HFFc6 (cell line): ENCODE measurements around the gene CDH23. TPM values are rescaled to one million over a fixed set of nuclear protein-coding genes. Genes with fewer than 3 reads are reported as not detected.

Experiments
- DNase-seq: peaks from one replicate; pipeline ENCODE4 v3.0.0-alpha.2; 2018
- H3K27ac Mint-ChIP-seq: 2 replicates; pipeline ENCODE4 v1.8.0; 2020; ENCODE audit warnings: mild to moderate bottlenecking, mixed read lengths
- H3K27me3 Mint-ChIP-seq: 2 replicates; pipeline ENCODE4 v1.8.0; 2021; ENCODE audit warnings: mild to moderate bottlenecking, moderate library complexity, mixed read lengths; ENCODE audit not compliant: insufficient read depth
- H3K36me3 Mint-ChIP-seq: 2 replicates; pipeline ENCODE4 v1.8.0; 2021; ENCODE audit warnings: low read depth, mixed read lengths
- H3K4me1 Mint-ChIP-seq: 2 replicates; pipeline ENCODE4 v1.8.0; 2020; ENCODE audit warnings: low read depth, mixed read lengths
- H3K4me3 Mint-ChIP-seq: 2 replicates; pipeline ENCODE4 v1.8.0; 2020; ENCODE audit warnings: mild to moderate bottlenecking, moderate library complexity, mixed read lengths
- H3K9me3 Mint-ChIP-seq: 2 replicates; pipeline ENCODE4 v1.8.0; 2020; ENCODE audit warnings: mild to moderate bottlenecking, mixed read lengths
- CTCF ChIP-seq: fragments of 200-600 bp; sonication (generic); IDR thresholded peaks from 2 replicates; pipeline ENCODE4 v1.5.0; 2021; ENCODE audit warnings: antibody characterized with exemption, mild to moderate bottlenecking
- total RNA-seq, 6 experiments: library from RNA; stranded (reverse); fragmentation: NEBNext Ultra II Directional; extraction: Animal tissue kit (Norgen Biotek cat#: 25700); gene quantifications; 2 replicates in 1 of 6; 3 replicates in 5 of 6; pipeline ENCODE4 v1.2.3, GENCODE V29; 2021

The CDH23 gene
- total RNA-seq, 6 experiments from 2014 or later, result 0.02 to 0.11 (median 0.04) TPM; not detected in 2

GRCh38 chr10:71493741-71494140 is 97.0 kb downstream of the CDH23 start:
- no peaks in the 10 kb centered on the region for H3K36me3 Mint-ChIP-seq
- DNase-seq, result no peak
- no peak overlapping the region for H3K4me3 Mint-ChIP-seq
- H3K27me3 Mint-ChIP-seq, result peaks cover 40% of the 10 kb centered on the region
- H3K9me3 Mint-ChIP-seq, result peaks cover 9% of the 10 kb centered on the region
- H3K4me1 Mint-ChIP-seq, result no peaks in the 10 kb centered on the region
- H3K27ac Mint-ChIP-seq, result no peak overlapping the region
- TF ChIP-seq CTCF, result no peak

- TF ChIP-seq CTCF, result no peak
- no peak overlapping the region for H3K27ac Mint-ChIP-seq
- peaks cover 1% of the 10 kb centered on the region; the same call in 1 of the 2 replicates for H3K9me3 Mint-ChIP-seq
- H3K36me3 Mint-ChIP-seq, result no peaks in the 10 kb centered on the region
- H3K4me1 Mint-ChIP-seq, result no peaks in the 10 kb centered on the region
- DNase-seq, result no peak
- no peak overlapping the region for H3K4me3 Mint-ChIP-seq
- peaks cover 42% of the 10 kb centered on the region for H3K27me3 Mint-ChIP-seq
Measured at GRCh38 chr10:71494476-71494875, 97.8 kb downstream of the CDH23 start.

- peaks cover 42% of the 10 kb centered on the region for H3K27me3 Mint-ChIP-seq
- no peak for TF ChIP-seq CTCF
- no peaks in the 10 kb centered on the region for H3K9me3 Mint-ChIP-seq
- H3K4me1 Mint-ChIP-seq, result no peaks in the 10 kb centered on the region
- no peaks in the 10 kb centered on the region for H3K36me3 Mint-ChIP-seq
- H3K4me3 Mint-ChIP-seq, result no peak overlapping the region
- H3K27ac Mint-ChIP-seq, result no peak overlapping the region
- no peak for DNase-seq
Measured at GRCh38 chr10:71494980-71495381, 98.3 kb downstream of the CDH23 start.

GRCh38 chr10:71496927-71497762 is 100.4 kb downstream of the CDH23 start:
- H3K36me3 Mint-ChIP-seq, result no peaks in the 10 kb centered on the region
- no peak for DNase-seq
- peaks cover 38% of the 10 kb centered on the region for H3K27me3 Mint-ChIP-seq
- H3K4me1 Mint-ChIP-seq, result no peaks in the 10 kb centered on the region
- H3K4me3 Mint-ChIP-seq, result no peak overlapping the region
- H3K27ac Mint-ChIP-seq, result no peak overlapping the region
- no peaks in the 10 kb centered on the region for H3K9me3 Mint-ChIP-seq
- no peak for TF ChIP-seq CTCF

- no peak for TF ChIP-seq CTCF
- Mint-ChIP-seq H3K36me3 (no peaks in the 10 kb centered on the region), H3K27ac (no peak overlapping the region), H3K9me3 (no peaks in the 10 kb centered on the region), H3K4me1 (no peaks in the 10 kb centered on the region), H3K27me3 (peaks cover 35% of the 10 kb centered on the region), H3K4me3 (no peak overlapping the region)
- DNase-seq, result no peak
Measured at GRCh38 chr10:71497763-71498326, 101.1 kb downstream of the CDH23 start.
